C4-2B (cell line): ENCODE data around the gene GRIN2D.

Experiments
- CTCF ChIP-seq: fragments of 450-650 bp; conservative IDR thresholded peaks from 2 replicates; pipeline ENCODE4 v1.5.1; 2017; ENCODE audit warnings: mild to moderate bottlenecking
- ZFX ChIP-seq: fragments of 450-650 bp; IDR thresholded peaks from 2 replicates; pipeline ENCODE4 v1.6.1; 2017

GRCh38 chr19:48401287-48401686 is 7.8 kb downstream of the GRIN2D start:
- TF ChIP-seq CTCF (no peak), ZFX (no peak)
